Endothelial cell of umbilical vein (primary cell): ENCODE measurements around the gene KLK2.

Experiments
- EZH2 ChIP-seq: IDR thresholded peaks from 2 replicates; pipeline ENCODE4 v1.6.1; 2012; ENCODE audit warnings: borderline replicate concordance, low read depth, mild to moderate bottlenecking, moderate library complexity, low read length, inconsistent platforms; ENCODE audit not compliant: severe bottlenecking
- FOS ChIP-seq: IDR thresholded peaks from 2 replicates; pipeline ENCODE4 v1.6.1; 2011; ENCODE audit warnings: mild to moderate bottlenecking, low read length, moderate library complexity, borderline replicate concordance; ENCODE audit not compliant: insufficient read depth
- GATA2 ChIP-seq: IDR thresholded peaks from 2 replicates; pipeline ENCODE4 v1.7.0; 2011; ENCODE audit warnings: low read depth, mild to moderate bottlenecking, moderate library complexity, mixed read lengths, low read length; ENCODE audit not compliant: insufficient read length, insufficient read depth
- JUN ChIP-seq: IDR thresholded peaks from 2 replicates; pipeline ENCODE4 v1.6.1; 2011; ENCODE audit warnings: borderline replicate concordance, low read depth; ENCODE audit not compliant: insufficient read length, insufficient read depth
- MYC ChIP-seq: IDR thresholded peaks from one replicate; pipeline ENCODE4 v1.6.1; 2011; ENCODE audit warnings: mild to moderate bottlenecking, low read depth, low read length
- POLR2A ChIP-seq: IDR thresholded peaks from 2 replicates; pipeline ENCODE4 v1.6.1; 2012; ENCODE audit warnings: low read depth, mild to moderate bottlenecking, control low read depth, low read length
- POLR2AphosphoS5 ChIP-seq: IDR thresholded peaks from 2 replicates; pipeline ENCODE4 v1.6.1; 2012; ENCODE audit warnings: low read depth, mild to moderate bottlenecking, control low read depth, low read length, moderate library complexity; ENCODE audit not compliant: insufficient read depth
- TF ChIP-seq, protein P1 (sequence below), 2 donors: IDR thresholded peaks; 1 replicate in 1 of 2; 2 replicates in 1 of 2; pipeline ENCODE4 v1.5.1; 2011; ENCODE audit warnings: low read length in 2 of 2, mild to moderate bottlenecking in 2 of 2, moderate library complexity in 2 of 2, control low read depth in 1 of 2, inconsistent platforms in 1 of 2, low read depth in 1 of 2; ENCODE audit not compliant: insufficient read depth in 1 of 2; ENCODE audit errors: extremely low read depth in 1 of 2
- TF ChIP-seq, protein P2 (sequence below): IDR thresholded peaks from 2 replicates; pipeline ENCODE4 v1.6.1; 2011; ENCODE audit not compliant: insufficient read depth, insufficient read length

DNA sequence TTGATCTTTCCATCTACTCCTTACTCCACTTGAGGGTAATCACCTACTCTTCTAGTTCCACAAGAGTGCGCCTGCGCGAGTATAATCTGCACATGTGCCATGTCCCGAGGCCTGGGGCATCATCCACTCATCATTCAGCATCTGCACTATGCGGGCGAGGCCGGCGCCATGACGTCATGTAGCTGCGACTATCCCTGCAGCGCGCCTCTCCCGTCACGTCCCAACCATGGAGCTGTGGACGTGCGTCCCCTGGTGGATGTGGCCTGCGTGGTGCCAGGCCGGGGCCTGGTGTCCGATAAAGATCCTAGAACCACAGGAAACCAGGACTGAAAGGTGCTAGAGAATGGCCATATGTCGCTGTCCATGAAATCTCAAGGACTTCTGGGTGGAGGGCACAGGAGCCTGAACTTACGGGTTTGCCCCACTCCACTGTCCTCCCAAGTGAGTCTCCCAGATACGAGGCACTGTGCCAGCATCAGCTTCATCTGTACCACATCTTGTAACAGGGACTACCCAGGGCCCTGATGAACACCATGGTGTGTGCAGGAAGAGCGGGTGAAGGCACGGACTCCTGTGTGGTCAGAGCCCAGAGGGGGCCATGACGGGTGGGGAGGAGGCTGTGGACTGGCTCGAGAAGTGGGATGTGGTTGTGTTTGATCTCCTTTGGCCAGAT is 2.7 kb upstream of the KLK2 start:
- TF ChIP-seq, protein P1, sequence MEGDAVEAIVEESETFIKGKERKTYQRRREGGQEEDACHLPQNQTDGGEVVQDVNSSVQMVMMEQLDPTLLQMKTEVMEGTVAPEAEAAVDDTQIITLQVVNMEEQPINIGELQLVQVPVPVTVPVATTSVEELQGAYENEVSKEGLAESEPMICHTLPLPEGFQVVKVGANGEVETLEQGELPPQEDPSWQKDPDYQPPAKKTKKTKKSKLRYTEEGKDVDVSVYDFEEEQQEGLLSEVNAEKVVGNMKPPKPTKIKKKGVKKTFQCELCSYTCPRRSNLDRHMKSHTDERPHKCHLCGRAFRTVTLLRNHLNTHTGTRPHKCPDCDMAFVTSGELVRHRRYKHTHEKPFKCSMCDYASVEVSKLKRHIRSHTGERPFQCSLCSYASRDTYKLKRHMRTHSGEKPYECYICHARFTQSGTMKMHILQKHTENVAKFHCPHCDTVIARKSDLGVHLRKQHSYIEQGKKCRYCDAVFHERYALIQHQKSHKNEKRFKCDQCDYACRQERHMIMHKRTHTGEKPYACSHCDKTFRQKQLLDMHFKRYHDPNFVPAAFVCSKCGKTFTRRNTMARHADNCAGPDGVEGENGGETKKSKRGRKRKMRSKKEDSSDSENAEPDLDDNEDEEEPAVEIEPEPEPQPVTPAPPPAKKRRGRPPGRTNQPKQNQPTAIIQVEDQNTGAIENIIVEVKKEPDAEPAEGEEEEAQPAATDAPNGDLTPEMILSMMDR (IDR thresholded peaks at IDR 0.05; ENCODE audit: extremely low read depth in 1 of 2, insufficient read depth in 1 of 2, low read depth in 1 of 2, low read length in 2 of 2) = peak in 1 of 2 donors; percentile 12
- TF ChIP-seq POLR2A (no peak), POLR2AphosphoS5 (no peak), EZH2 (no peak), MYC (no peak), FOS (no peak), JUN (no peak), GATA2 (no peak)
- TF ChIP-seq, protein P2, sequence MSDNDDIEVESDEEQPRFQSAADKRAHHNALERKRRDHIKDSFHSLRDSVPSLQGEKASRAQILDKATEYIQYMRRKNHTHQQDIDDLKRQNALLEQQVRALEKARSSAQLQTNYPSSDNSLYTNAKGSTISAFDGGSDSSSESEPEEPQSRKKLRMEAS = no peak
